ENCODE results near the gene HDAC9. TPM values are rescaled to one million over a fixed set of nuclear protein-coding genes. Genes with fewer than 3 reads are reported as not detected.
A peak's percentile ranks its signal among the peaks of the same experiment; 100 is the strongest.

HDAC9 gene
- polyA plus RNA-seq, 3 donors, result 41.7 to 51.2 (median 44.2) TPM

GRCh38 chr7:18473119-18473518, 22.4 kb upstream of the HDAC9 start:
- no peak overlapping the region for H3K27ac ChIP-seq (ENCODE audit: low read depth in 1 of 2, low read length in 2 of 2)
- no peaks in the 10 kb centered on the region for H3K4me1 Mint-ChIP-seq
- peaks cover 60% of the 10 kb centered on the region for H3K79me2 ChIP-seq (ENCODE audit: insufficient read depth, low read length)
- TF ChIP-seq CTCF (IDR thresholded peaks at IDR 0.05), result no peak
- peaks cover 3 to 5% of the 10 kb centered on the region in 2 donors for H3K36me3 Mint-ChIP-seq
- intact Hi-C loops (cut with micrococcal nuclease), result no loop called here
- peak overlapping the region in 1 of 7 donors; percentile 21 for H3K27ac Mint-ChIP-seq
- no peak for DNase-seq
- no peaks in the 10 kb centered on the region for H3K4me1 ChIP-seq (ENCODE audit: control insufficient read depth in 1 of 2, insufficient read depth in 2 of 2, low read length in 2 of 2)
- H3K4me2 ChIP-seq (replicated peaks; ENCODE audit: extremely low read depth, low read length, poor library complexity, severe bottlenecking), result no peak overlapping the region
- H3K36me3 ChIP-seq (replicated peaks in 1 of 2; ENCODE audit: control insufficient read depth in 1 of 2, insufficient read depth in 2 of 2, low read length in 2 of 2), result peaks cover 2 to 8% of the 10 kb centered on the region in 2 donors
- whole genome bisulfite sequencing (ENCODE audit: insufficient coverage), result no CpG with 5 or more reads among the region's 2 CpGs
- H3K27me3 Mint-ChIP-seq (ENCODE audit: low read depth in 3 of 3), result no peaks in the 10 kb centered on the region
- H3K27me3 ChIP-seq (ENCODE audit: control insufficient read depth in 2 of 2, insufficient read depth in 2 of 2, low read length in 2 of 2), result no peaks in the 10 kb centered on the region
- H2AFZ ChIP-seq (ENCODE audit: insufficient read depth, low read depth, low read length, poor library complexity, severe bottlenecking), result no peak overlapping the region
- no peak overlapping the region for H3K9ac ChIP-seq (ENCODE audit: insufficient read depth, low read length, poor library complexity, severe bottlenecking)
- H3K4me3 ChIP-seq (replicated peaks in 1 of 3; ENCODE audit: low read depth in 2 of 3, low read length in 3 of 3), result no peak overlapping the region
- no peak overlapping the region for H3K4me3 Mint-ChIP-seq
- no peaks in the 10 kb centered on the region for H3K9me3 ChIP-seq (replicated peaks in 1 of 2; ENCODE audit: control insufficient read depth in 1 of 2, insufficient read depth in 1 of 2, low read length in 2 of 2)
- H3K9me3 Mint-ChIP-seq, result no peaks in the 10 kb centered on the region
- peaks cover 89% of the 10 kb centered on the region for H4K20me1 ChIP-seq (ENCODE audit: insufficient read depth, low read length)

- Histone ChIP-seq H3K36me3 (replicated peaks in 1 of 2; ENCODE audit: control insufficient read depth in 1 of 2, insufficient read depth in 2 of 2, low read length in 2 of 2) (peaks cover 2 to 8% of the 10 kb centered on the region in 2 donors), H3K4me1 (ENCODE audit: control insufficient read depth in 1 of 2, insufficient read depth in 2 of 2, low read length in 2 of 2) (no peaks in the 10 kb centered on the region), H3K9me3 (replicated peaks in 1 of 2; ENCODE audit: control insufficient read depth in 1 of 2, insufficient read depth in 1 of 2, low read length in 2 of 2) (no peaks in the 10 kb centered on the region), H3K9ac (ENCODE audit: insufficient read depth, low read length, poor library complexity, severe bottlenecking) (no peak overlapping the region), H3K79me2 (ENCODE audit: insufficient read depth, low read length) (peaks cover 52% of the 10 kb centered on the region), H3K27ac (ENCODE audit: low read depth in 1 of 2, low read length in 2 of 2) (no peak overlapping the region), H3K4me2 (replicated peaks; ENCODE audit: extremely low read depth, low read length, poor library complexity, severe bottlenecking) (no peak overlapping the region), H3K27me3 (ENCODE audit: control insufficient read depth in 2 of 2, insufficient read depth in 2 of 2, low read length in 2 of 2) (no peaks in the 10 kb centered on the region), H3K4me3 (replicated peaks in 1 of 3; ENCODE audit: low read depth in 2 of 3, low read length in 3 of 3) (no peak overlapping the region), H2AFZ (ENCODE audit: insufficient read depth, low read depth, low read length, poor library complexity, severe bottlenecking) (no peak overlapping the region), H4K20me1 (ENCODE audit: insufficient read depth, low read length) (peaks cover 82% of the 10 kb centered on the region)
- Mint-ChIP-seq H3K9me3 (no peaks in the 10 kb centered on the region), H3K4me1 (no peaks in the 10 kb centered on the region), H3K36me3 (peaks cover 3 to 5% of the 10 kb centered on the region in 2 donors), H3K4me3 (no peak overlapping the region), H3K27me3 (ENCODE audit: low read depth in 3 of 3) (no peaks in the 10 kb centered on the region), H3K27ac (no peak overlapping the region)
- TF ChIP-seq CTCF (IDR thresholded peaks at IDR 0.05), result no peak
- WGBS (ENCODE audit: insufficient coverage), result 100% methylated on average over 1 of the region's 1 CpG
- no peak for DNase-seq
- intact Hi-C loops (cut with micrococcal nuclease), result no loop called here
Measured at GRCh38 chr7:18474944-18475343, 20.6 kb upstream of the HDAC9 start.
